Measurements from ENCODE around the gene FBXW7. TPM values are rescaled to one million over a fixed set of nuclear protein-coding genes. Genes with fewer than 3 reads are reported as not detected.

FBXW7 gene
- total and polyA plus RNA-seq, 2 of the 13 experiments (the other 11 are each of a cell fraction or from before 2014, with no cell fraction given), result 5.0 to 40.9 TPM

- no peak overlapping the region for H3K27ac ChIP-seq (ENCODE audit: extremely low read length, insufficient read depth, low read length)
- no peaks in the 10 kb centered on the region for H3K4me1 ChIP-seq (ENCODE audit: insufficient read depth, low read length)
- H3K4me2 ChIP-seq (ENCODE audit: low read depth, low read length), result no peak overlapping the region
- POLR2A ChIA-PET, result no interaction called here
- no peaks in the 10 kb centered on the region for H4K20me1 ChIP-seq (ENCODE audit: insufficient read depth, low read length)
- 96% methylated on average over 1 of the region's 1 CpG for WGBS (ENCODE audit: low lambda C conversion rate)
- no peaks in the 10 kb centered on the region for H3K27me3 ChIP-seq (ENCODE audit: control insufficient read depth in 1 of 2, insufficient read depth in 2 of 2, low read length in 2 of 2)
- CTCF ChIA-PET (ENCODE audit: low intra/inter-chr PET ratio, low total read pairs), result no interaction called here
- in situ Hi-C loops (cut with HindIII; ENCODE audit: extremely low pct_ligation_motif_present, low pct_unique_long_range_greater_than_20kb), result no loop called here
- no peaks in the 10 kb centered on the region for H3K36me3 ChIP-seq (replicated peaks in 1 of 2; ENCODE audit: control insufficient read depth in 1 of 2, insufficient read depth in 2 of 2, low read length in 2 of 2)
- H3K9me3 ChIP-seq (ENCODE audit: low read length), result no peaks in the 10 kb centered on the region
- no peaks in the 10 kb centered on the region for H3K79me2 ChIP-seq (ENCODE audit: insufficient read depth, low read length)
- DNase-seq (ENCODE audit: low spot score) (no peak), FAIRE-seq (no peak), ATAC-seq (no peak)
- intact Hi-C loops (cut with micrococcal nuclease; ENCODE audit: unreplicated experiment), result no loop called here
- BruUV-seq (replicated peaks), result no TSS peak
- no peak overlapping the region for H3K9ac ChIP-seq (ENCODE audit: insufficient read depth, low read depth, low read length)
- H2AFZ ChIP-seq (ENCODE audit: low read length), result no peak overlapping the region
- no peak overlapping the region for H3K4me3 ChIP-seq (replicated peaks in 1 of 3; ENCODE audit: insufficient read depth in 1 of 3, low read depth in 2 of 3, low read length in 3 of 3)
- TF ChIP-seq ARID2 (CRISPR knock-in tag; IDR thresholded peaks at IDR 0.05; ENCODE audit: borderline replicate concordance), result no peak
- no peak for TF ChIP-seq RXRA (CRISPR knock-in tag; IDR thresholded peaks at IDR 0.05)
- TF ChIP-seq XRCC5 (optimal IDR thresholded peaks at IDR 0.05; ENCODE audit: low read length), result no peak
- TF ChIP-seq THRA (CRISPR knock-in tag; IDR thresholded peaks at IDR 0.05; ENCODE audit: borderline replicate concordance), result no peak
- no peak for TF ChIP-seq PRDM15 (CRISPR knock-in tag; IDR thresholded peaks at IDR 0.05)
- no peak for TF ChIP-seq MTF2 (CRISPR knock-in tag; IDR thresholded peaks at IDR 0.05; ENCODE audit: borderline replicate concordance)
- TF ChIP-seq ZNF512 (CRISPR knock-in tag; IDR thresholded peaks at IDR 0.05), result no peak
- TF ChIP-seq MED13 (CRISPR knock-in tag; IDR thresholded peaks at IDR 0.05), result no peak
- no peak for TF ChIP-seq TEAD3 (CRISPR knock-in tag; optimal IDR thresholded peaks at IDR 0.05; ENCODE audit: borderline replicate concordance)
- no peak for TF ChIP-seq ZNF136 (CRISPR knock-in tag; IDR thresholded peaks at IDR 0.05; ENCODE audit: low read depth)
Observed at GRCh38 chr4:152374153-152374552, 161.7 kb downstream of the FBXW7 start.

Data from HepG2 (cell line).